HG03135 (cell line): Measurements from ENCODE around the gene SMTN.
"Not testable (repeated sequence)": the region's sequence is repeated elsewhere in the genome, so short reads cannot be mapped to it uniquely, and the experiment has no call there.

Experiments used
- ATAC-seq: cut with Tn5 transposase; IDR thresholded peaks from one replicate; pipeline ENCODE4 v1.9.1; 2021; ENCODE audit warnings: mild to moderate bottlenecking, moderate library complexity; ENCODE audit not compliant: unreplicated experiment

SMTN gene

DNA sequence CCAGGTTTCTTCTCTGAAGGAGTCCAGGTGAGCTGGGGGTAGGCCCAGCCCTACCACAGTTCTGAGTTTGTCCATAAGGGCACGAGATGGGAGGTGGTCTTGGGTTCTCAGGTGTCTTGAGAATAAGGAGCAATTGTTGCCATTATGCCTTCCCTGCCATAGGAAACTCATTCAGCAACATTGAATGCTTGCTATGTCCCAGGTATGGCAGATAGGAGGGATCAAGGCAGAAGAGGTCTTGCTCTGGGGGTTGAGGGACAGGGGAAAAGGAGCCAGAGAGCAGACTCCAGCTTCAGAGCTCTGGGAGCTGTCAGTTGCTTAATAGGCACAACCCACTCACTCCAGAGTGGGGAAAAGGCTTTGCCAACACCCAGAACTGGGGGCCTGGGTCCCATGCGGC lies 22.0 kb downstream of the SMTN start:
- no peak for ATAC-seq

DNA sequence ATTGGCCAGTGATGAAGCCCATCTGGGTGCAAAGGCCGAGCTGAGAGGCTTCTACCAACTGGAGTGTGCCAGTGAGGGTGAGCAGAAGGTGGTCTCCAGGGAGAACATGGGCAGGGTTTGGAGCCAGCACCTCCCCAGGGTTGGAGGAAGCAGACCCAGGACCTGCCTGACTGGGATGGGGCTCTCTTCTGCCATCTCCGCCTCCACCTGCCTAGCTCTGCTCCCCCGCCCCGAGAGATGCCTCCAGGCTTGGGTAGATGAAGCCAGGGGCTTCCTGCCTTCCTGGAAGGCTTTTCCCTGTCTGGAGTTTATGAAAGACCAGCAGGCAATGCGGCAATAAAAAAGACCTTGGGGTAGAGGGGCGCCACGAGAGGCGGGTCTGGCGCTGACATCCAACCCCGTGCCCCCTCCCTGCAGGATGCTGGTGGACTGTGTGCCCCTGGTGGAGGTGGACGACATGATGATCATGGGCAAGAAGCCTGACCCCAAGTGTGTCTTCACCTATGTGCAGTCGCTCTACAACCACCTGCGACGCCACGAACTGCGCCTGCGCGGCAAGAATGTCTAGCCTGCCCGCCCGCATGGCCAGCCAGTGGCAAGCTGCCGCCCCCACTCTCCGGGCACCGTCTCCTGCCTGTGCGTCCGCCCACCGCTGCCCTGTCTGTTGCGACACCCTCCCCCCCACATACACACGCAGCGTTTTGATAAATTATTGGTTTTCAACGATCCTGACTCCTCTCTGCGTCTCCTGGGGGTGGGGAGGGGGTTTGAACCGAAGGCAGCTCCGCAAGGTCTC lies 23.0 kb downstream of the SMTN start:
- ATAC-seq: no peak

DNA sequence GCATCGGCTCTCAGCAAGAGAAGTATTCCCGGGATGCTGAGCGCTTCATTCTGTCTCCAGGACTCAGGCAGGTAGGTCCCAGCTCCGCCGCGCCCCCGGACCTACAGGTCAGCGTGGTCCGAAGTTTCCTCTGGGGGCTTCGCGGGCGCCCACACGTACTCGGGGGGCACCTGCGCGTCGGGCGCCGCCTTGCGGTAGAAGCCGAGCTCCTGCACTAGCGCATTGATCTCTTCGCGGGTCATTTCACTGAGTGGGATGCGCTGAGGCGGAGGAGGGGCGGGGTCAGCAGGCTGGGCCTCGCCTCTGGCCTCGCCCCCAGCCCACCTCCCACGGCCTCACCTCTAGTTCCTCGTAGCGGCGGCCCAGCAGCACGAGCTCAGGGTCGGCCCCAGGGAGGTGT lies 23.8 kb downstream of the SMTN start:
- ATAC-seq: no peak

DNA sequence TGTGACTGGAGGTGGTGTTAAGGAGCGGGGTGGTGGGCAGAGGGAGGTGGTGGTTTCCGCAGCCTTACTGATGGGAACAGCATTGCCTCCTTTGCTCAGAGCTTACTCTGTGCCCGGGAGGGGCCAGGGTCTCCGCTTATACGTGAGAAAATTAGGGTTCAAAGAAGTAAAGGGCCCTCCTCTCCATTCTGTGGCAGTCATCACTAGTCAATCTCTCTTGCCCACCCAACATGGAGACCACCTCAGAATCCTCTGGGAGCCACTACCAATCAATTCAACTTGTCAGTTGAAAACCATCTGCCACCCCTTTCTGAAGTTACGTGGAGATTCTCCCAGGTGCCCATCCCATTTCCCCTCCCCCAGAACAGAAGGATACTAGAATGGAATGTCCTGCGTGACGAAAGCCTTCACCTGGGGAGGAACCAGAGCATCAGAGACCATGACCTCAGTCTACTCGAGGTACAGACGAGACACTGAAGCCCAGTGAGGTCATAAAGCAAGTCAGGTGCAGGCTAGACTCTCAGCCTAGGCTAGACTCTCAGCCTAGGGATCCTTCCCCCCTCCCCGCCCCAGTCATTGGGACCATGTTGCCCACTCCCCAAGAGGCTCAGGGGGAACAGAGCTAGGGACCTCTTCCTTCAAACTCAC lies 24.3 kb downstream of the SMTN start:
- no peak for ATAC-seq

- ATAC-seq: no peak
Observed at GRCh38 chr22:31106001-31106571, 25.0 kb downstream of the SMTN start.

DNA sequence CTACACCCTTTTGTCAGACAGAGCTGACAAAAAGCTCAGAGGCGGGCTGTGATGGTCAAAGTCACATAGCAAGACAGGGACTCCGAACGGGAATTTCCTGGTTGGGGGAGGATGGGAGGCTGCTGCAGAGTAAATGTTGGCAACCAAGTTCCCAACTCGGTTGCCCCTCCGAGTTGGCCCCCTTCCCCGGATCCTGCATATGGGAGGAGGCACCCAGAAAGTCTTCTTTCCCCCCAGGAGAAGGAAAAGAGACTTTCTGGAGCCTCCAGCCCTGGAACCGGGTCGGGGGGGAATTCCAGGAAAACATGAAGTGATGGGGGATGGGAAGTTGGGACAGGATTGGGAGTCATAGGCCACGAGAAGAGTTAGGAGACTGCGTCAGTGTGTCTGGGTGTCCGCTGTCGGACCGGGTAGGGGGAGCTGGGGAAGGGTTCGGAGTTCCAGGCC lies 25.6 kb downstream of the SMTN start:
- ATAC-seq: no peak

DNA sequence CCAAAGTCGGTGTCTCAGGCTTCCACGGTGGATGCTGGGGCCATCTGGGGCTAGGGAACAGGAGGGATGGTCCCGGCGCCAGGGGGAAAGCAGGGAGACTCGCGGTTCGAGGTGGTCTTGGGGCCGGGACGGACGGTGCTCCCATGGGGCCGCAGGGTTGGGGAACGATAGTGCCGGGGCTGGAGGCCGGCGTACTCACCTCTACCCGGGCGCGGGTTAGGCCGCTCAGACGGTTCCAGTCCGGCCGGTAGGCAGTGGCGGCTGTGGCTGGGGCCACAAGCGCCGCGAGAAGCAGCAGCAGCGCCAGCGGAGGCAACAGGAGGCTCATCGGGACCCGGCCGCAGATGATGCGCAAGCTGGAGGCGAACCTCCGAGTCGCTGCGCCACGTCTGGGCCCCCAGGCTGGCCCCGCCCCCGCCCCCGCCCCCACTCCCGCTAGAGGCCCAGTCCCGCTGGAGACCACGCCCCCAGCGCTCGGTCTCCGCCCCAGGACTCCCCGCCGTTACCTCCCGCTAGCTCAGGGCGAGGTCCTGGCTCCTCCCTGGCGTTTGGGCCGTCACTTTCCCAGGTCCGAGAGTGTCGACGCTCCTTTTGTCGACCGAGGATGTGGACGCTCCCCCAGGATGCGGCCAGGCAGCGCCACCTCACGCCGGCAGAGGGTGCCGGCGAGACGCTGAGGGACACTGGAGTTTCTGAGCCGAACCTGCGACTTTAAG lies 26.2 kb downstream of the SMTN start, which contains the start of gene SELENOM:
TSS of gene SELENOM (minus strand) at position 391 of the 716 bp plus-strand sequence. CDS start at position 328, 63 bp downstream.
- peak; percentile 92 for ATAC-seq

DNA sequence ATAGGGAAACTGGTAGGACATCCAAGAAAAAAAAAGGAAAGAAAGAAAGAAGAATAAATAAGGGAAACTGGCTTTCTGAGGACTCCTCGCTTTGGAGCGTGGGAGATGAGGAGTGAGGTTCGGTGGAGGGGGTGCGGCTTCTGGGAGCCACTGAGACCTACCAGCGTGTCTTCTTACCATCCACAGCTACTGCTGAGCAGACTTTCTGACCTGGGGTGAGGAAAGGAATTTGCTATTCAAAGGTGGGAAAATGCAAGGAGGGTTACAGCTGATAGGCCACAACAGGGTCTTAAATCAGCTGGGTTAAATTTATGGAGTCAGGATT lies 26.7 kb downstream of the SMTN start:
- ATAC-seq: peak; percentile 17

DNA sequence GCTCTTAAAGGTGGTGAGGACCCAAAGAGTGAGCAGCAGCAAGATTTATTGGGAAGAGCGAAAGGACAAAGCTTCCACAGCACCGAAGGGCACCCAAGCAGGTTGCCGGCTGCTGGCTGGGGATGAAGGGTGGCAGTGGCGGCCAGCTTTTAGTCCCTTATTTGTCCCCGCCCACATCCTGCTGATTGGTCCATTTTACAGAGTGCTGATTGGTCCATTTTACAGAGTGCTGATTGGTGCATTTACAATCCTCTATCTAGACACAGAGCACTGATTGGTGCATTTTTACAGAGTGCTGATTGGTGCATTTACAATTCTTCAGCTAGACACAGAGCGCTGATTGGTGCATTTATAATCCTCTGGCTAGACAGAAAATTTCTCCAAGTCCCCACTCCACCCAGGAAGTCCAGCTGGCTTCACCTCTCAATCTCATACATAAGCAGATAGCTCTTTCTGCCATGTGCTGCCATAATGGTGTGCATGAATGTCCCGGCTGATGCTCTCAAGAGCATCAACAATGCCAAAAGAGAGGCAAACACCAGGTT lies 31.5 kb downstream of the SMTN start:
- not testable (repeated sequence) for ATAC-seq

DNA sequence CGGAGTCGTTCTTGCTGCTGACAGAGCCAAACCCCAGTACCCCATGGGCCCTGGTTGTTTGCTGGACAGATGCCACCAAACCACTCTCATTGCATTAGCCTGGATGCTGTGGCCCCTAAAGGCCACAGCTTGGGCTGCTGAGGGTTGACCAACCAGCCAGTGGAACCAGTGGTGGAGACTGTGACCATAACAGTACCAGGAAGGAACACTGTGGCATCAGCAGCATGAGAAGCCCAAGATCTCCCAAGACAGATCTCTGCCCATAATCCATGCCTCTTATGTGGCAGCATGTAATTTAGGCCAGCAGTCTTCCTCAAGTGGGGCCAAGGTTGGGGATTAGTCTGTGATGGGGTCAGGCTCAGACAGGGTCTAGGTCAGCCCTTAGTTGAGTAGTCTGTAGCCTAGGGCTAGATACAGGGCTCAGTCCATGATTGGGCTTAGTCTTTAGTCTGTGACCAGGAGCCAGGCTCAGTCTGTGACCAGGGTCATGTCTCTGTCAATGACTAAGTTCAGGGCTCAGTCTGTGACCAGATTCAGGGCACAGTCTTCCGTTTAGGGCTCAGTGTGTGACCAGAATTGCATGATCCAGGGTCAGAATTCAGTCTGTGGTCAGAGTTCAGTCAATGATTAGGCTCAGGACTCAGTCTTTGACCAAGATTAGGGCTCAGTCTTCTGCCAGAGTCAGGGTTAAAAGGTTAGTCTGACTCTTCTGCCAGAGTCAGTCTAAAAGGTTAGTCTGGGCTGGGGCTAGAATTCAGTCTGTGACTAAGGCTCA lies 37.1 kb downstream of the SMTN start:
- no peak for ATAC-seq

DNA sequence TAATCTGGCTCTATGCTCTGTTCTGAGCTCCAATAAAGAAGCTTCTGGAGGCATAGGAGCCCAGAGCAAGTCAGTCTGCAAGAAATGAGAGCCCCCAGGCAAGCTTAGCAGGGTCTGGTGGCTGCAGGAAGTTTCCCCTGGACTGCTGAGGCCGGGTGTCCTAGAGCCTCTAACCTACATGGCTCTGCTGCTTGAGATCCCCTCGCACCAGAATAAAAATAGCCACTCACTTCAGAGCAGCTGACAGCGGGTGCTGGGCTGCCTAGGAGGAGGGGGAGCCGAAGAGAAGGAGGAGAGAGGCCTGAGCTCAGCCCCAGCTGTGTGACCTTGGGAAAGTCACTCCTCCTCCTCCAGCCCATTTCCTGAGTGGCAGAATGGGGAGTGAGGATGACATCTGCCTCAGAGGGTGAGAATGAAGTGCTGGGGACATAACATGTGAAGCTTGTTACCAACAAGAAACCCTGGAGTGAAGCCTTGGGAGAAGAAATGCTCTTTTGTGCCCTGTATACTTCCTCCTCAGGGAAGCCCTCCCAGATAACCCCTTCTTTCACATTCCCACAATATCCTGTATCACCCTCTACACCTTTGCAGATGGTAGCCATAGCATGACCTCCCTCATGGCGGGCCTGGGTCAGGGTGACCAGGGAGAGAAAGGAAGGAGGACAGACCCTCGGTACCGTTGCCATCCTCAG lies 38.1 kb downstream of the SMTN start:
- no peak for ATAC-seq

DNA sequence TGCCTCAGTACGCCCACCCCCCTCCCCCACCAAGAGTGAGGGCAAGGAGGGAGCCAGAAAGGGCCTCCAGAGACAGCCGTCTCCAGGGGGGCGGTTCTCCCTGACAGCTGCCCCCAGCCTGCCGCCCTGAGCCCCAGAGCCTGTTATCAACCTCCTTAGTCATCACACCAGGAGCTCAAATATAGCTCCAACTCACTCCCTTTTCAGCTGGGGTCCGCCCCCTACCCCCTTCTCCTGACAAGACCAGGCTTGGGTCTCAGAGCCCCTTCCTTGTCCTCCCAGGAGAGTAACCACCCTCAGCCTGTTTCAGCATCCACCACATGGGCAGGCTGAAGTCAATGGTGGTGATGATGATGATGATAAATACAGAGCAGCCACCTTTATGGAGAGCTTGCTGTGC lies 39.1 kb downstream of the SMTN start:
- no peak for ATAC-seq

GRCh38 chr22:31120642-31121041 lies 39.5 kb downstream of the SMTN start:
- no peak for ATAC-seq

- ATAC-seq: no peak
Observed at GRCh38 chr22:31121403-31121802, 40.3 kb downstream of the SMTN start.

DNA sequence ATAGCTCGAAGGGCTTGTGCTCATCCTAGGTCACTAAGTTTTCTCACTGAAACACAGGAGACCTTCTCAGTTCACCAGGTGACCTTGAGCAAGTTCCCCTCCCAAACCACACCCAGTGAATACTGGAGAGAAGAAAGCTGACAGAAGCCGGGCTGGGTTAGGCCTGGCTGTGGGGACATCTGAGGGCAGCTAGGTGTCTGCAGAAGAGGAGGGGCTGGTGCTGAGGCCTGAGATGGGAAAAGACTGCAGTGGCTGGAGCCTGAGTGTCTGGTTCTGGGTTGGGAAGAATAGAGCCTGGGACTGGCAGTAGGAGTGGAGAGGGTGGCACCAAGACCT lies 41.0 kb downstream of the SMTN start:
- ATAC-seq: no peak

- no peak for ATAC-seq
Observed at GRCh38 chr22:31122532-31123291, 41.6 kb downstream of the SMTN start, which contains the start of gene INPP5J. Gene INPP5J, plus strand, starts transcription at chr22:31122966. Its CDS starts 49 bp downstream, at chr22:31123015.

DNA sequence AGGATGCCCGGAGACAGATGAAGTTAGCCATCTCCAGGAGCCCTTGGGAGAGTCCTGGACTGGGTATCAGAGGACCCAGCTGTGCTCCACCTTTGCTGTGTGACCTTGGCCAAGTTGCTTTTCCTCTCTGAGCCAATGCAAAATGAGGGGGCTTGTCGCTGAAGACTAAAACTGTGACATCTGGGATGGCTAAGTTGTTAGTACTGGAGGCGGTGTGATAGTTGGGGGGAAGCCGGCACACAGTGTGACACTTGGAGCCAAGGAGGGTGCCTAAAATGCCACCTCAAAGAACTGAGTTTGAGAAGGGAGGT lies 42.1 kb downstream of the SMTN start:
- no peak for ATAC-seq

- no peak for ATAC-seq
Observed at GRCh38 chr22:31124290-31124689, 43.2 kb downstream of the SMTN start.

- no peak for ATAC-seq
Observed at GRCh38 chr22:31124811-31125465, 43.8 kb downstream of the SMTN start.
